Prostate gland (tissue), 2 donors: Measurements from ENCODE around the gene CTPS2. TPM values are rescaled to one million over a fixed set of nuclear protein-coding genes. Genes with fewer than 3 reads are reported as not detected.
"Not testable (repeated sequence)": the region's sequence is repeated elsewhere in the genome, so short reads cannot be mapped to it uniquely, and the experiment has no call there.

Source experiments
- DNase-seq: peaks from one replicate; pipeline ENCODE4 v3.0.0-alpha.2; 2019; ENCODE audit warnings: low spot score
- H3K27ac ChIP-seq, 2 donors: fragments of 200-600 bp; sonication (generic); 2 replicates each; pipeline ENCODE4 v1.5.1; 2017 to 2019
- H3K27me3 ChIP-seq: fragments of 200-600 bp; sonication (generic); replicated peaks from 2 replicates; pipeline ENCODE4 v1.5.1; 2019; ENCODE audit not compliant: insufficient read depth
- H3K36me3 ChIP-seq, 2 donors: fragments of 200-600 bp; sonication (generic); 1 replicate in 1 of 2; 2 replicates in 1 of 2; pipeline versions ENCODE4 v1.5.1 to v1.8.1; 2017 to 2019
- H3K4me1 ChIP-seq: fragments of 200-600 bp; sonication (generic); replicated peaks from 2 replicates; pipeline ENCODE4 v1.5.1; 2019
- H3K4me3 ChIP-seq, 2 donors: fragments of 200-600 bp; sonication (generic); 2 replicates each; pipeline ENCODE4 v1.5.1; 2017 to 2019
- H3K9me3 ChIP-seq: fragments of 200-600 bp; sonication (generic); 2 replicates; pipeline ENCODE4 v1.5.1; 2017
- POLR2A ChIP-seq: fragments of 450-650 bp; IDR thresholded peaks from one replicate; pipeline ENCODE4 v1.6.1; 2016; ENCODE audit warnings: antibody characterized with exemption, mild to moderate bottlenecking
- POLR2AphosphoS5 ChIP-seq: sonication (generic); formaldehyde crosslinking; IDR thresholded peaks from one replicate; pipeline ENCODE4 v1.6.1; 2017; ENCODE audit warnings: antibody characterized with exemption
- WGBS: methylation state at CpG from one replicate; pipeline ENCODE4 v1.1.5; 2018; 5-methylcytosine and 5-hydroxymethylcytosine counted together
- intact Hi-C: fragments of 100-400 bp; cut with DNase I; formaldehyde crosslinking; loops from one replicate; pipeline ENCODE4 v1.14.2; 2022
- total RNA-seq, 2 donors: library from RNA; depleted of rRNA; stranded (reverse); fragments of >200 nt; gene quantifications; one replicate each; pipeline ENCODE4 v1.1.0, GENCODE V29; 2016
- TF ChIP-seq, protein P1 (sequence below), 4 experiments: fragments of 200-600 bp in 2 of 4; fragments of 450-650 bp in 2 of 4; sonication (generic) in 2 of 4; IDR thresholded peaks; 1 replicate in 3 of 4; 2 replicates in 1 of 4; pipeline ENCODE4 v1.5.1; 2016 to 2019; ENCODE audit warnings: antibody characterized with exemption in 4 of 4, mild to moderate bottlenecking in 2 of 4, moderate library complexity in 2 of 4

The CTPS2 gene
- total RNA-seq, 2 donors from 2014 or later: 14.3 to 20.4 TPM

DNA sequence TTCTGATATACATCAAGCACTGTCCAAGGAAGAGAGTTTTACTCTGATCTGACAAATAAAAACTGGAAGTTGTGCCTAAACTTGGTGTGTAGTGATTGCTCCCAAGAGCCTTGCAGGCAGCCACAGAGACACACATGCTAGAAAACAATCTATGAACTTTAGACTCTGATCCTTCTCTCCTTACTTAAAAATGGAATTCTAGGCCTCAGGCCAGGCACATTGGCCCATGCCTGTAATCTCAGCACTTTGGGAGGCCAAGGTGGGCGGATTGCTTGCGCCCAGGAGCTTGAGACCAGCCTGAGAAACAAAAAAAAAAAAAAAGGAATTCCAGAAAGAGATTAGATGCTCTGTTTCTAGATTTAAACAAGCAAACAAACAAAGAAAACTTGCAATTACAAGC, 108.1 kb downstream of the CTPS2 start:
- WGBS: 92% methylated on average over 2 of the region's 2 CpGs
- H3K4me1 ChIP-seq: no peaks in the 10 kb centered on the region
- H3K27ac ChIP-seq: no peak overlapping the region
- intact Hi-C loops: no loop called here
- no peak for DNase-seq
- TF ChIP-seq POLR2A (no peak), POLR2AphosphoS5 (no peak)
- TF ChIP-seq, protein P1, sequence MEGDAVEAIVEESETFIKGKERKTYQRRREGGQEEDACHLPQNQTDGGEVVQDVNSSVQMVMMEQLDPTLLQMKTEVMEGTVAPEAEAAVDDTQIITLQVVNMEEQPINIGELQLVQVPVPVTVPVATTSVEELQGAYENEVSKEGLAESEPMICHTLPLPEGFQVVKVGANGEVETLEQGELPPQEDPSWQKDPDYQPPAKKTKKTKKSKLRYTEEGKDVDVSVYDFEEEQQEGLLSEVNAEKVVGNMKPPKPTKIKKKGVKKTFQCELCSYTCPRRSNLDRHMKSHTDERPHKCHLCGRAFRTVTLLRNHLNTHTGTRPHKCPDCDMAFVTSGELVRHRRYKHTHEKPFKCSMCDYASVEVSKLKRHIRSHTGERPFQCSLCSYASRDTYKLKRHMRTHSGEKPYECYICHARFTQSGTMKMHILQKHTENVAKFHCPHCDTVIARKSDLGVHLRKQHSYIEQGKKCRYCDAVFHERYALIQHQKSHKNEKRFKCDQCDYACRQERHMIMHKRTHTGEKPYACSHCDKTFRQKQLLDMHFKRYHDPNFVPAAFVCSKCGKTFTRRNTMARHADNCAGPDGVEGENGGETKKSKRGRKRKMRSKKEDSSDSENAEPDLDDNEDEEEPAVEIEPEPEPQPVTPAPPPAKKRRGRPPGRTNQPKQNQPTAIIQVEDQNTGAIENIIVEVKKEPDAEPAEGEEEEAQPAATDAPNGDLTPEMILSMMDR (IDR thresholded peaks at IDR 0.05): no peak
- no peak overlapping the region for H3K4me3 ChIP-seq
- H3K9me3 ChIP-seq: no peaks in the 10 kb centered on the region
- H3K36me3 ChIP-seq: no peaks in the 10 kb centered on the region
- H3K27me3 ChIP-seq: no peaks in the 10 kb centered on the region

DNA sequence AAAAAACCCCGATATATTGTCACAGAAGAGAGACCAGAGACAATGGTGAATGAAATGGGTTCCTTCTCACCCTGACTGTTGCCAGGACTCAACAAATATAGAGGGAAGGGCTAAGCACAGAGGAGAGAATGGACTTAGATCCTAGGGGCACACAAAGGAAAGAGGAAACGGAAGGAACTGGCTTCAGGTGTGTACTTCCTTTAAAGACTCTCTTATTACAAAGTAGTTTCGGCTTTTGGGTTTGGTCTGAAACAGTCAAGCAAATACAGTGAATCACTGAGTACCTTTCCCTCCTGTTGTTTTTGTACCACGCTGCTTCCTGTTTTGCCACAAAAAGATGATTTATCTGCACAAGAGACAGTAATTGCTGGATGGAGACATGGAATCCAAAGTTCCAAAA, 108.6 kb downstream of the CTPS2 start:
- H3K27me3 ChIP-seq: no peaks in the 10 kb centered on the region
- intact Hi-C loops: no loop called here
- H3K4me1 ChIP-seq: no peaks in the 10 kb centered on the region
- TF ChIP-seq, protein P1 (IDR thresholded peaks at IDR 0.05): no peak
- no peak for TF ChIP-seq POLR2A
- TF ChIP-seq POLR2AphosphoS5: no peak
- H3K4me3 ChIP-seq: no peak overlapping the region
- no peak overlapping the region for H3K27ac ChIP-seq
- DNase-seq: no peak
- 89% methylated on average over 4 of the region's 4 CpGs for WGBS
- H3K9me3 ChIP-seq: no peaks in the 10 kb centered on the region
- H3K36me3 ChIP-seq: no peaks in the 10 kb centered on the region

DNA sequence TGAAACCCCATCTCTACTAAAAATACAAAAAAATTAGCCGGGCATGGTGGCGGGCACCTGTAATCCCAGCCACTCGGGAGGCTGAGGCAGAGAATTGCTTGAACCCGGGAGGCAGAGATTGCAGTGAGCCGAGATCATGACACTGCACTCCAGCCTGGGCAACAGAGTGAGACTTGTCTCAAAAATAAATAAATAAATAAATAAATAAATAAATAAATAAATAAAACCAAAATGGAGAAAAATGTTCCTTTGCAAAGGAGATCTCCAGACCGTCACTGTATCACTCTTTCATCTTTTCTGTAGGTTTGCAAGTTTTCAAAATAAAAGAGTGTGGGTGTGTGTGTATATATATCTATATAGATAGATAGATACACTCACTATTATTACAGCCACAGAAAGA, 109.2 kb downstream of the CTPS2 start:
- H3K27ac ChIP-seq, DNase-seq, H3K27me3 ChIP-seq, H3K4me3 ChIP-seq, intact Hi-C loops, H3K36me3 ChIP-seq, H3K4me1 ChIP-seq, H3K9me3 ChIP-seq: not testable (repeated sequence)
- WGBS: 100% methylated on average over 6 of the region's 6 CpGs

DNA sequence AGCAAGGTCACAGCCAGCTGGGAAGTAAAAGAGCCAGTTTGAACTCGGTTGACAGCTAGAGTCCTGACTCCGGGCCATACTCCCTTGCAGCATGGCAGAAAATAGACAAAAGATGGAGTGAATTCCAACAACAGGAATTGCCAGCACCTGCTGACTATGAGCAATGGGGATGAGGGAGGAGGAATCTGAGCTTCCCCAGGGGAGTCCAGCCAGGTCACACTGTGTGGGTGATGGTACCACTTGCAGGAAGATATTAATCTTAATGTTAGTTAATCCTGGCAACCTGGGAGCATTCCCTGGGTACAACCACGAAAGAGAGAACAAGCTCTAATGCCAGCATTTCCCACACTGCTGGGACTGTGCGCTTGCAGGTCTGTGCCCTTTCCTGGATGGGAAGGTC, 110.6 kb downstream of the CTPS2 start:
- DNase-seq: no peak

DNA sequence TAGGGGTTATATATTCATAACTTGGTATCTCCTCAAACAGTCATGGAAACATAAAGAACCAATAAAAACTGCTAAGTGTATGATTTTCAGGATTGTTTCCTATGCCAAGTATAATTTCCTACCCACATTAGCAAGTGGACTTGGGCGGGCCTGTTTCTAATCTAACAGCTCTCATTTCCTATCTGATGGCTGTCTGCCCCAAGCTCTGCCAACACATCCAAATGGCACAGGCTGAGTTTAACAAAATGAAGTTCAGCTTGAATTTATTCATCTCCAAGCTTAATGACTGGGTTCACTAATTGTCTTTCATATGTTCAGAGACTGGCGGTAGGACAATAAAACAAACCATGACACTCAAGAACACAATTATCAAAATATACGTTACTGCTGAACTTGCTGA, 118.0 kb downstream of the CTPS2 start:
- no peaks in the 10 kb centered on the region for H3K27me3 ChIP-seq
- no peak overlapping the region for H3K4me3 ChIP-seq
- 82% methylated on average over 3 of the region's 3 CpGs for WGBS

More for the DNA sequence above, 110.6 kb downstream of the CTPS2 start:
- no peaks in the 10 kb centered on the region for H3K36me3 ChIP-seq
- no peaks in the 10 kb centered on the region for H3K9me3 ChIP-seq
- no peaks in the 10 kb centered on the region for H3K4me1 ChIP-seq
- no peak overlapping the region for H3K4me3 ChIP-seq
- 79% methylated on average over 4 of the region's 4 CpGs for WGBS
- H3K27me3 ChIP-seq: no peaks in the 10 kb centered on the region
- TF ChIP-seq, protein P1 (IDR thresholded peaks at IDR 0.05): no peak
- no peak for TF ChIP-seq POLR2A
- TF ChIP-seq POLR2AphosphoS5: no peak
- intact Hi-C loops: no loop called here
- no peak overlapping the region for H3K27ac ChIP-seq

More for the DNA sequence above, 118.0 kb downstream of the CTPS2 start:
- no peaks in the 10 kb centered on the region for H3K4me1 ChIP-seq
- no peak for DNase-seq
- no peaks in the 10 kb centered on the region for H3K36me3 ChIP-seq
- TF ChIP-seq POLR2A (no peak), POLR2AphosphoS5 (no peak)
- TF ChIP-seq, protein P1 (IDR thresholded peaks at IDR 0.05): no peak
- intact Hi-C loops: no loop called here
- no peak overlapping the region for H3K27ac ChIP-seq
- no peaks in the 10 kb centered on the region for H3K9me3 ChIP-seq
